Activated B cell treated with CpG ODN at 0.5 μM for 24 hours (primary cell): ENCODE results near the gene S100A11. TPM values are rescaled to one million over a fixed set of nuclear protein-coding genes. Genes with fewer than 3 reads are reported as not detected.

Experiments
- ATAC-seq: fragments of 200-7000 bp; cut with Tn5 transposase; one replicate; pipeline ENCODE4 v1.10.0; 2021; ENCODE audit warnings: low read depth, mild to moderate bottlenecking, moderate library complexity
- CTCF ChIA-PET: fragments of 350-600 bp; sonication (Branson Sonifier 250); formaldehyde crosslinking; loops from one replicate; lab custom pipeline; 2021; ENCODE audit warnings: antibody characterized with exemption; lab: Charles Lee
- POLR2A ChIA-PET: fragments of 350-600 bp; sonication (Branson Sonifier 250); formaldehyde crosslinking; loops from one replicate; lab custom pipeline; 2021; ENCODE audit warnings: antibody characterized with exemption; lab: Charles Lee
- DNase-seq: peaks from one replicate; pipeline ENCODE4 v3.0.0; 2022
- H3K27ac Mint-ChIP-seq: one replicate; pipeline ENCODE4 v1.8.0; 2020; ENCODE audit warnings: mixed read lengths
- H3K27me3 Mint-ChIP-seq: one replicate; pipeline ENCODE4 v1.8.0; 2021; ENCODE audit warnings: mixed read lengths
- H3K36me3 Mint-ChIP-seq: one replicate; pipeline ENCODE4 v1.8.0; 2021; ENCODE audit warnings: low read depth, mixed read lengths
- H3K4me1 Mint-ChIP-seq: one replicate; pipeline ENCODE4 v1.8.0; 2021; ENCODE audit warnings: mixed read lengths
- H3K4me3 Mint-ChIP-seq: one replicate; pipeline ENCODE4 v1.8.0; 2020; ENCODE audit warnings: mild to moderate bottlenecking, mixed read lengths
- H3K9me3 Mint-ChIP-seq: one replicate; pipeline ENCODE4 v1.8.0; 2020; ENCODE audit warnings: mixed read lengths
- intact Hi-C: fragments of 100-400 bp; cut with micrococcal nuclease; formaldehyde crosslinking; loops from one replicate; pipeline ENCODE4 v1.15.1; 2024
- total RNA-seq: library from RNA; stranded (reverse); gene quantifications from 2 replicates; pipeline ENCODE4 v1.2.3, GENCODE V29; 2022
- TF ChIP-seq, protein P1 (sequence below): fragments of 200-600 bp; IDR thresholded peaks from one replicate; pipeline ENCODE4 v1.8.0; 2022; ENCODE audit warnings: antibody characterized with exemption, mild to moderate bottlenecking

S100A11 gene
- total RNA-seq, 1 donor from 2014 or later = 65.6 TPM

DNA sequence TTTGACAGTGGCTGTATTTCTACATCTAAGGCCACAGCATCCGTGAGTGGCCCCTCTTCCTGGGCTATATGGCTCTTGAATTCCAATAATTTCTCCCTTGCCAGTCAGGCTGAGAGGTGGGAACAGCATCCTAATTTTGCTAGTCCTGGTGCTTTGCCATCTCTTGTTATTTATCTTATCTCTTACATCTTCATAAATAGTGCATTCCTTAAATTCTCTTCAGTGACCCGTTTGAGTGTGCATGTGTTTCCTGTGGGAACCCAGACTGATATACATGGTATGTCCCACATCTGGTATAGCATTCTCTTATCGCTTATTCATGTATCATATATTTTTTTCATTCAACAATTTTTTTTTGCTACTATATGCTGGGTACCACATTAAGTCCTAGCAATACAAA is 9.9 kb downstream of the S100A11 start:
- Mint-ChIP-seq H3K9me3 (no peaks in the 10 kb centered on the region), H3K27me3 (peaks cover 5% of the 10 kb centered on the region), H3K36me3 (peaks cover 5% of the 10 kb centered on the region), H3K4me3 (no peak overlapping the region), H3K4me1 (no peaks in the 10 kb centered on the region), H3K27ac (no peak overlapping the region)
- intact Hi-C loops = no loop called here
- ATAC-seq (no peak), DNase-seq (no peak)
- ChIA-PET CTCF (no interaction called here), POLR2A (no interaction called here)
- TF ChIP-seq, protein P1, sequence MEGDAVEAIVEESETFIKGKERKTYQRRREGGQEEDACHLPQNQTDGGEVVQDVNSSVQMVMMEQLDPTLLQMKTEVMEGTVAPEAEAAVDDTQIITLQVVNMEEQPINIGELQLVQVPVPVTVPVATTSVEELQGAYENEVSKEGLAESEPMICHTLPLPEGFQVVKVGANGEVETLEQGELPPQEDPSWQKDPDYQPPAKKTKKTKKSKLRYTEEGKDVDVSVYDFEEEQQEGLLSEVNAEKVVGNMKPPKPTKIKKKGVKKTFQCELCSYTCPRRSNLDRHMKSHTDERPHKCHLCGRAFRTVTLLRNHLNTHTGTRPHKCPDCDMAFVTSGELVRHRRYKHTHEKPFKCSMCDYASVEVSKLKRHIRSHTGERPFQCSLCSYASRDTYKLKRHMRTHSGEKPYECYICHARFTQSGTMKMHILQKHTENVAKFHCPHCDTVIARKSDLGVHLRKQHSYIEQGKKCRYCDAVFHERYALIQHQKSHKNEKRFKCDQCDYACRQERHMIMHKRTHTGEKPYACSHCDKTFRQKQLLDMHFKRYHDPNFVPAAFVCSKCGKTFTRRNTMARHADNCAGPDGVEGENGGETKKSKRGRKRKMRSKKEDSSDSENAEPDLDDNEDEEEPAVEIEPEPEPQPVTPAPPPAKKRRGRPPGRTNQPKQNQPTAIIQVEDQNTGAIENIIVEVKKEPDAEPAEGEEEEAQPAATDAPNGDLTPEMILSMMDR = no peak

GRCh38 chr1:152024223-152024622 is 12.6 kb downstream of the S100A11 start:
- Mint-ChIP-seq H3K27me3 (peaks cover 13% of the 10 kb centered on the region), H3K27ac (no peak overlapping the region), H3K9me3 (no peaks in the 10 kb centered on the region), H3K36me3 (no peaks in the 10 kb centered on the region), H3K4me1 (no peaks in the 10 kb centered on the region), H3K4me3 (no peak overlapping the region)
- intact Hi-C loops = no loop called here
- DNase-seq (no peak), ATAC-seq (no peak)
- TF ChIP-seq, protein P1 = no peak
- ChIA-PET POLR2A (no interaction called here), CTCF (no interaction called here)

GRCh38 chr1:152023221-152023620 is 13.6 kb downstream of the S100A11 start:
- no peaks in the 10 kb centered on the region for H3K9me3 Mint-ChIP-seq
- DNase-seq = no peak
- peaks cover 13% of the 10 kb centered on the region for H3K27me3 Mint-ChIP-seq
- intact Hi-C loops = no loop called here
- ChIA-PET POLR2A (no interaction called here), CTCF (no interaction called here)
- ATAC-seq = no peak
- H3K4me1 Mint-ChIP-seq = no peaks in the 10 kb centered on the region
- H3K36me3 Mint-ChIP-seq = no peaks in the 10 kb centered on the region
- no peak overlapping the region for H3K27ac Mint-ChIP-seq
- TF ChIP-seq, protein P1 = no peak
- H3K4me3 Mint-ChIP-seq = no peak overlapping the region

GRCh38 chr1:152022474-152022873 is 14.3 kb downstream of the S100A11 start:
- POLR2A ChIA-PET = no interaction called here
- CTCF ChIA-PET = no interaction called here
- intact Hi-C loops = no loop called here
- TF ChIP-seq, protein P1 = no peak
- Mint-ChIP-seq H3K27me3 (peaks cover 13% of the 10 kb centered on the region), H3K27ac (no peak overlapping the region), H3K36me3 (no peaks in the 10 kb centered on the region), H3K4me1 (no peaks in the 10 kb centered on the region), H3K9me3 (no peaks in the 10 kb centered on the region), H3K4me3 (no peak overlapping the region)
- ATAC-seq = no peak
- DNase-seq = no peak

DNA sequence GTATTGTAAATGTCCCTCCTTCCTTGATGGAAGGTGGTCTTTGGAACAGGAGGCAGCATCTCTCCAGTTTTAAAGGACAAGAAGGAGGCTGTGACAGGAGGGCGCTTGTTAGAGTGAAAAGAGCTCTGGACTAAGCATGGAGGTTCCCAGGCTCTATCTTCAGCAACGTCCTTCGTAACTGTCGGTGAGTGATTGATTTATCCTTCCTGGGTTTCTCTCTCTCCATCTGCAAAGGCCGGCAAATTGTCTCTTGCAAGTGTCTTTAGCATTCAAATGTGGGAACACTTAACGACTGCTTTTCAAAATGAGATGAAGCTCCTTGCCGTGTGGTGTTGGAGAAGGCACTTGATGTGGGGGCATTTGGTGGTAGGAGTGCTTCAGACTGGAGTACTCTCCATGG is 15.2 kb downstream of the S100A11 start:
- H3K36me3 Mint-ChIP-seq = no peaks in the 10 kb centered on the region
- POLR2A ChIA-PET = no interaction called here
- TF ChIP-seq, protein P1 = no peak
- no peak overlapping the region for H3K27ac Mint-ChIP-seq
- no peaks in the 10 kb centered on the region for H3K9me3 Mint-ChIP-seq
- CTCF ChIA-PET = no interaction called here
- DNase-seq (no peak), ATAC-seq (no peak)
- H3K4me3 Mint-ChIP-seq = no peak overlapping the region
- H3K4me1 Mint-ChIP-seq = no peaks in the 10 kb centered on the region
- intact Hi-C loops = no loop called here
- H3K27me3 Mint-ChIP-seq = peaks cover 13% of the 10 kb centered on the region
